Endothelial cell of umbilical vein (primary cell): ENCODE results near the gene STRA6. TPM values are rescaled to one million over a fixed set of nuclear protein-coding genes. Genes with fewer than 3 reads are reported as not detected.

ENCODE experiments used
- BruUV-seq: library from RNA; stranded (reverse); fragments of 400-500 nt; replicated peaks from 2 replicates; lab custom pipeline; 2021; lab: Mats Ljungman, UMichigan
- CTCF ChIA-PET: fragments of 300-600, 350-600 bp; sonication (Branson Sonifier 250); formaldehyde crosslinking; loops from one replicate; lab custom pipeline; 2021; ENCODE audit warnings: antibody characterized with exemption, inconsistent platforms; lab: Charles Lee
- POLR2A ChIA-PET: fragments of 300-600, 350-600 bp; sonication (Branson Sonifier 250); formaldehyde crosslinking; loops from one replicate; lab custom pipeline; 2021; ENCODE audit warnings: antibody characterized with exemption, inconsistent platforms; lab: Charles Lee
- DNase-seq: peaks from one replicate; pipeline ENCODE4 v3.0.0-alpha.2; 2011; ENCODE audit warnings: low read depth, low spot score
- FAIRE-seq: peaks from 2 replicates; lab custom pipeline; 2011; peaks lifted over from hg19 to GRCh38; lab: Jason Lieb, UNC
- H2AFZ ChIP-seq: 2 replicates; pipeline ENCODE4 v1.6.0; 2012; ENCODE audit warnings: low read depth, low read length, control low read depth, inconsistent platforms
- H3K27ac ChIP-seq: 2 replicates; pipeline ENCODE4 v1.5.1; 2011; ENCODE audit warnings: low read depth, mild to moderate bottlenecking, control low read depth, low read length, moderate library complexity; ENCODE audit not compliant: insufficient read depth
- H3K27me3 ChIP-seq, 2 experiments: 2 replicates each; pipeline versions ENCODE4 v1.6.0 to v1.6.1; 2011; ENCODE audit warnings: low read length in 2 of 2, mixed read lengths in 1 of 2; ENCODE audit not compliant: control insufficient read depth in 2 of 2, insufficient read depth in 2 of 2
- H3K36me3 ChIP-seq, 2 experiments: 2 replicates in 1 of 2; 3 replicates in 1 of 2; pipeline ENCODE4 v1.5.1; 2011; ENCODE audit warnings: low read length in 2 of 2, mild to moderate bottlenecking in 1 of 2, moderate library complexity in 1 of 2; ENCODE audit not compliant: control insufficient read depth in 2 of 2, insufficient read depth in 2 of 2; ENCODE audit errors: extremely low read depth in 1 of 2
- H3K4me1 ChIP-seq: 3 replicates; pipeline ENCODE4 v1.5.1; 2011; ENCODE audit warnings: mild to moderate bottlenecking, low read length; ENCODE audit not compliant: control insufficient read depth, insufficient read depth; ENCODE audit errors: extremely low read depth
- H3K4me2 ChIP-seq: 2 replicates; pipeline ENCODE4 v1.6.1; 2011; ENCODE audit warnings: low read length, control low read depth, mixed read lengths; ENCODE audit not compliant: insufficient read depth
- H3K4me3 ChIP-seq, 3 experiments: fragments of 200-600 bp in 1 of 3; sonication (generic), shearing (Covaris generic) in 1 of 3; replicated peaks in 1 of 3; 2 replicates each; pipeline ENCODE4 v1.5.1; 2011 to 2016; ENCODE audit warnings: control low read depth in 3 of 3, low read length in 3 of 3, mild to moderate bottlenecking in 2 of 3, inconsistent platforms in 1 of 3, low read depth in 1 of 3, moderate library complexity in 1 of 3; ENCODE audit not compliant: insufficient read depth in 1 of 3
- H3K79me2 ChIP-seq: 2 replicates; pipeline ENCODE4 v1.6.0; 2012; ENCODE audit warnings: low read length, inconsistent platforms; ENCODE audit not compliant: control insufficient read depth, insufficient read depth
- H3K9ac ChIP-seq: replicated peaks from 2 replicates; pipeline ENCODE3; 2011; ENCODE audit warnings: low read length, control low read depth; ENCODE audit not compliant: insufficient read depth; ENCODE audit errors: extremely low read depth
- H3K9me1 ChIP-seq: replicated peaks from 3 replicates; pipeline ENCODE4 v1.6.0; 2011; ENCODE audit warnings: mild to moderate bottlenecking, low read length; ENCODE audit not compliant: control insufficient read depth, insufficient read depth; ENCODE audit errors: extremely low read depth
- H3K9me3 ChIP-seq: replicated peaks from 2 replicates; pipeline ENCODE4 v1.5.1; 2012; ENCODE audit warnings: low read length, inconsistent platforms; ENCODE audit not compliant: control insufficient read depth, insufficient read depth
- H4K20me1 ChIP-seq: replicated peaks from 2 replicates; pipeline ENCODE3; 2011; ENCODE audit warnings: mild to moderate bottlenecking, low read length; ENCODE audit not compliant: control insufficient read depth, insufficient read depth; ENCODE audit errors: extremely low read depth
- EZH2 ChIP-seq: IDR thresholded peaks from 2 replicates; pipeline ENCODE4 v1.6.1; 2012; ENCODE audit warnings: borderline replicate concordance, low read depth, mild to moderate bottlenecking, moderate library complexity, low read length, inconsistent platforms; ENCODE audit not compliant: severe bottlenecking
- FOS ChIP-seq: IDR thresholded peaks from 2 replicates; pipeline ENCODE4 v1.6.1; 2011; ENCODE audit warnings: mild to moderate bottlenecking, low read length, moderate library complexity, borderline replicate concordance; ENCODE audit not compliant: insufficient read depth
- GATA2 ChIP-seq: IDR thresholded peaks from 2 replicates; pipeline ENCODE4 v1.7.0; 2011; ENCODE audit warnings: low read depth, mild to moderate bottlenecking, moderate library complexity, mixed read lengths, low read length; ENCODE audit not compliant: insufficient read length, insufficient read depth
- JUN ChIP-seq: IDR thresholded peaks from 2 replicates; pipeline ENCODE4 v1.6.1; 2011; ENCODE audit warnings: borderline replicate concordance, low read depth; ENCODE audit not compliant: insufficient read length, insufficient read depth
- MYC ChIP-seq: IDR thresholded peaks from one replicate; pipeline ENCODE4 v1.6.1; 2011; ENCODE audit warnings: mild to moderate bottlenecking, low read depth, low read length
- POLR2A ChIP-seq: IDR thresholded peaks from 2 replicates; pipeline ENCODE4 v1.6.1; 2012; ENCODE audit warnings: low read depth, mild to moderate bottlenecking, control low read depth, low read length
- POLR2AphosphoS5 ChIP-seq: IDR thresholded peaks from 2 replicates; pipeline ENCODE4 v1.6.1; 2012; ENCODE audit warnings: low read depth, mild to moderate bottlenecking, control low read depth, low read length, moderate library complexity; ENCODE audit not compliant: insufficient read depth
- dilution Hi-C: fragments of 300-500 bp; cut with MboI; formaldehyde crosslinking; loops from one replicate; pipeline ENCODE4 v1.15.0; 2019; ENCODE audit warnings: low sequenced_read_pairs; ENCODE audit not compliant: extremely low pct_ligation_motif_present
- intact Hi-C: fragments of 100-400 bp; cut with micrococcal nuclease; formaldehyde crosslinking; loops from one replicate; pipeline ENCODE4 v1.10.0; 2022
- polyA plus RNA-seq, 4 experiments: library from polyadenylated mRNA; depleted of rRNA in 3 of 4; stranded (reverse) in 3 of 4; unstranded in 1 of 4; fragments of >200 nt; gene quantifications; 2 replicates each; pipeline versions ENCODE4 v1.2.1 to v1.2.3, GENCODE V29; 2011 to 2012; ENCODE audit warnings: missing spikeins in 1 of 4
- total RNA-seq: library from RNA; stranded (reverse); gene quantifications from 2 replicates; pipeline ENCODE4 v1.2.3, GENCODE V29; 2021
- TF ChIP-seq, protein P1 (sequence below): IDR thresholded peaks from 2 replicates; pipeline ENCODE4 v1.6.1; 2011; ENCODE audit not compliant: insufficient read depth, insufficient read length
- TF ChIP-seq, protein P2 (sequence below), 2 donors: IDR thresholded peaks; 1 replicate in 1 of 2; 2 replicates in 1 of 2; pipeline ENCODE4 v1.5.1; 2011; ENCODE audit warnings: low read length in 2 of 2, mild to moderate bottlenecking in 2 of 2, moderate library complexity in 2 of 2, control low read depth in 1 of 2, inconsistent platforms in 1 of 2, low read depth in 1 of 2; ENCODE audit not compliant: insufficient read depth in 1 of 2; ENCODE audit errors: extremely low read depth in 1 of 2

Gene STRA6
- total and polyA plus RNA-seq, 2 donors (not counting 3 experiments of a cell fraction or from before 2014, with no cell fraction given), result not detected

DNA sequence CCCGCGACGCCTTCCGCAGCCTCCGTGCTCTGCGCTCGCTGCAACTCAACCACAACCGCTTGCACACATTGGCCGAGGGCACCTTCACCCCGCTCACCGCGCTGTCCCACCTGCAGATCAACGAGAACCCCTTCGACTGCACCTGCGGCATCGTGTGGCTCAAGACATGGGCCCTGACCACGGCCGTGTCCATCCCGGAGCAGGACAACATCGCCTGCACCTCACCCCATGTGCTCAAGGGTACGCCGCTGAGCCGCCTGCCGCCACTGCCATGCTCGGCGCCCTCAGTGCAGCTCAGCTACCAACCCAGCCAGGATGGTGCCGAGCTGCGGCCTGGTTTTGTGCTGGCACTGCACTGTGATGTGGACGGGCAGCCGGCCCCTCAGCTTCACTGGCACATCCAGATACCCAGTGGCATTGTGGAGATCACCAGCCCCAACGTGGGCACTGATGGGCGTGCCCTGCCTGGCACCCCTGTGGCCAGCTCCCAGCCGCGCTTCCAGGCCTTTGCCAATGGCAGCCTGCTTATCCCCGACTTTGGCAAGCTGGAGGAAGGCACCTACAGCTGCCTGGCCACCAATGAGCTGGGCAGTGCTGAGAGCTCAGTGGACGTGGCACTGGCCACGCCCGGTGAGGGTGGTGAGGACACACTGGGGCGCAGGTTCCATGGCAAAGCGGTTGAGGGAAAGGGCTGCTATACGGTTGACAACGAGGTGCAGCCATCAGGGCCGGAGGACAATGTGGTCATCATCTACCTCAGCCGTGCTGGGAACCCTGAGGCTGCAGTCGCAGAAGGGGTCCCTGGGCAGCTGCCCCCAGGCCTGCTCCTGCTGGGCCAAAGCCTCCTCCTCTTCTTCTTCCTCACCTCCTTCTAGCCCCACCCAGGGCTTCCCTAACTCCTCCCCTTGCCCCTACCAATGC lies 27.1 kb downstream of the STRA6 start:
- TF ChIP-seq, protein P1, sequence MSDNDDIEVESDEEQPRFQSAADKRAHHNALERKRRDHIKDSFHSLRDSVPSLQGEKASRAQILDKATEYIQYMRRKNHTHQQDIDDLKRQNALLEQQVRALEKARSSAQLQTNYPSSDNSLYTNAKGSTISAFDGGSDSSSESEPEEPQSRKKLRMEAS, result no peak
- TF ChIP-seq JUN, result no peak
- no peak for TF ChIP-seq FOS
- TF ChIP-seq GATA2, result no peak
- TF ChIP-seq POLR2A, result no peak
- no peak for TF ChIP-seq EZH2
- TF ChIP-seq, protein P2, sequence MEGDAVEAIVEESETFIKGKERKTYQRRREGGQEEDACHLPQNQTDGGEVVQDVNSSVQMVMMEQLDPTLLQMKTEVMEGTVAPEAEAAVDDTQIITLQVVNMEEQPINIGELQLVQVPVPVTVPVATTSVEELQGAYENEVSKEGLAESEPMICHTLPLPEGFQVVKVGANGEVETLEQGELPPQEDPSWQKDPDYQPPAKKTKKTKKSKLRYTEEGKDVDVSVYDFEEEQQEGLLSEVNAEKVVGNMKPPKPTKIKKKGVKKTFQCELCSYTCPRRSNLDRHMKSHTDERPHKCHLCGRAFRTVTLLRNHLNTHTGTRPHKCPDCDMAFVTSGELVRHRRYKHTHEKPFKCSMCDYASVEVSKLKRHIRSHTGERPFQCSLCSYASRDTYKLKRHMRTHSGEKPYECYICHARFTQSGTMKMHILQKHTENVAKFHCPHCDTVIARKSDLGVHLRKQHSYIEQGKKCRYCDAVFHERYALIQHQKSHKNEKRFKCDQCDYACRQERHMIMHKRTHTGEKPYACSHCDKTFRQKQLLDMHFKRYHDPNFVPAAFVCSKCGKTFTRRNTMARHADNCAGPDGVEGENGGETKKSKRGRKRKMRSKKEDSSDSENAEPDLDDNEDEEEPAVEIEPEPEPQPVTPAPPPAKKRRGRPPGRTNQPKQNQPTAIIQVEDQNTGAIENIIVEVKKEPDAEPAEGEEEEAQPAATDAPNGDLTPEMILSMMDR (IDR thresholded peaks at IDR 0.05; ENCODE audit: extremely low read depth in 1 of 2, insufficient read depth in 1 of 2, low read depth in 1 of 2, low read length in 2 of 2), result no peak
- no peak for TF ChIP-seq MYC
- no peak for TF ChIP-seq POLR2AphosphoS5
- FAIRE-seq (no peak), DNase-seq (no peak)
- H3K4me1 ChIP-seq, result peaks cover 20% of the 10 kb centered on the region
- H3K4me2 ChIP-seq, result no peak overlapping the region
- H3K9me3 ChIP-seq, result no peaks in the 10 kb centered on the region
- H3K36me3 ChIP-seq, result no peaks in the 10 kb centered on the region
- no peaks in the 10 kb centered on the region for H4K20me1 ChIP-seq
- CTCF ChIA-PET, result interaction anchor here (1.1 kb wide), 1 partner anchor 47 kb away, joined by 4 read pairs; no protein-coding TSS in a partner anchor
- H3K9me1 ChIP-seq, result no peaks in the 10 kb centered on the region
- no TSS peak for BruUV-seq
- no peak overlapping the region for H3K9ac ChIP-seq
- no peaks in the 10 kb centered on the region for H3K79me2 ChIP-seq
- POLR2A ChIA-PET, result no interaction called here
- intact Hi-C loops, result loop anchor here (5.0 kb wide), 1 partner anchor 67 kb away; no protein-coding TSS in a partner anchor
- dilution Hi-C loops, result no loop called here
- H3K4me3 ChIP-seq, result no peak overlapping the region
- H2AFZ ChIP-seq, result no peak overlapping the region
- no peak overlapping the region for H3K27ac ChIP-seq
- H3K27me3 ChIP-seq, result no peaks in the 10 kb centered on the region
